ENCODE results near the gene SSC5D. TPM values are rescaled to one million over a fixed set of nuclear protein-coding genes. Genes with fewer than 3 reads are reported as not detected.
"Not testable (repeated sequence)": the region's sequence is repeated elsewhere in the genome, so short reads cannot be mapped to it uniquely, and the experiment has no call there.

The SSC5D gene
- polyA plus RNA-seq, 1 donor (not counting 4 experiments of a cell fraction or from before 2014, with no cell fraction given): not detected

DNA sequence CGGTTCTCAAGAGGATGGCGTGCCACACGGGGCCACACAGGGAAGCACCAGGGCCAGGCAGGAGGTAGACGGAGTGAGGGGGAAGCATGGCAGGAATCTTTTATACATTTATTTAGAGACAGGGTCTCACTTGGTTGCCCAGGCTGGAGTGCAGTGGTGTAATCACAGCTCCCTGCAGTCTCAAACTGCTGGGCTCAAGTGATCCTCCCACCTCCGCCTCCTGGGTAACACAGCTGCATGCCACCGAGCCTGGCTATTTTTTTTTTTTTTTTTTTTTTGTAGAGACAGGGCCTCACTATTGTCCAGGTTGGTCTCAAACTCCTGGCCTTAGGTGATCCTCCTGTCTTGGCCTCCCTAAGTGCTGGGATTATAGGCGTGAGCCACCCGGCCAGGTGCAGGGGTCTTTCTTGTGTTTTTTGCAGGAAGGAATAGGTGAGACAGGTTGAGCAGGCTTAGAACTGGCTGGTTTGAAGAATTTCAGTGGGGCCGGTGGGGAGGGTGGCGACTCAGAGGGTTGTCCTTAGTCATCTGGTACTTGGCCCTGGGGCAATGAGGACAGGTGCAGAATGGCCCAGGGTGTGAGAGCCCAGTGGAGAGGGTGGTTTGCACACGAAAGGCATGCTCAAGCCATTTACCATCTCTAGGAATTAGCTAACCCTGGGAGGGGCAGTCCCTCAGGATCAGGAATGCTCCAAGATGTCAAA is 7.6 kb downstream of the SSC5D start:
- Histone ChIP-seq H3K79me2 (ENCODE audit: control insufficient read depth, insufficient read depth, low read length) (no peaks in the 10 kb centered on the region), H3K27me3 (ENCODE audit: control insufficient read depth, extremely low read depth, insufficient read depth, low read length) (peaks cover 48% of the 10 kb centered on the region), H3K4me1 (ENCODE audit: control insufficient read depth, extremely low read depth, insufficient read depth, low read length) (peaks cover 6% of the 10 kb centered on the region), H3K4me3 (ENCODE audit: control insufficient read depth in 2 of 3, extremely low read depth in 1 of 3, insufficient read depth in 2 of 3, low read depth in 1 of 3, low read length in 3 of 3) (no peak overlapping the region), H3K27ac (ENCODE audit: control insufficient read depth, insufficient read depth, low read length) (no peak overlapping the region), H2AFZ (ENCODE audit: control insufficient read depth, low read length) (no peak overlapping the region), H4K20me1 (ENCODE audit: control insufficient read depth, extremely low read depth, insufficient read depth, low read length) (no peaks in the 10 kb centered on the region), H3K9ac (ENCODE audit: control insufficient read depth, extremely low read depth, insufficient read depth, low read length) (no peak overlapping the region), H3K9me1 (ENCODE audit: control insufficient read depth, extremely low read depth, insufficient read depth, low read length) (no peaks in the 10 kb centered on the region), H3K36me3 (ENCODE audit: control insufficient read depth in 2 of 2, extremely low read depth in 1 of 2, insufficient read depth in 2 of 2, low read length in 2 of 2) (no peaks in the 10 kb centered on the region), H3K9me3 (ENCODE audit: control insufficient read depth, low read depth, low read length) (no peaks in the 10 kb centered on the region), H3K4me2 (ENCODE audit: control insufficient read depth, extremely low read depth, insufficient read depth, low read depth, low read length) (no peak overlapping the region)
- DNase-seq (ENCODE audit: low read depth, low spot score) (no peak), FAIRE-seq (no peak)
- dilution Hi-C loops (cut with MboI; ENCODE audit: extremely low pct_ligation_motif_present, low sequenced_read_pairs): no loop called here
- TF ChIP-seq EZH2 (IDR thresholded peaks at IDR 0.05; ENCODE audit: low read length): no peak
- TF ChIP-seq, protein P1, sequence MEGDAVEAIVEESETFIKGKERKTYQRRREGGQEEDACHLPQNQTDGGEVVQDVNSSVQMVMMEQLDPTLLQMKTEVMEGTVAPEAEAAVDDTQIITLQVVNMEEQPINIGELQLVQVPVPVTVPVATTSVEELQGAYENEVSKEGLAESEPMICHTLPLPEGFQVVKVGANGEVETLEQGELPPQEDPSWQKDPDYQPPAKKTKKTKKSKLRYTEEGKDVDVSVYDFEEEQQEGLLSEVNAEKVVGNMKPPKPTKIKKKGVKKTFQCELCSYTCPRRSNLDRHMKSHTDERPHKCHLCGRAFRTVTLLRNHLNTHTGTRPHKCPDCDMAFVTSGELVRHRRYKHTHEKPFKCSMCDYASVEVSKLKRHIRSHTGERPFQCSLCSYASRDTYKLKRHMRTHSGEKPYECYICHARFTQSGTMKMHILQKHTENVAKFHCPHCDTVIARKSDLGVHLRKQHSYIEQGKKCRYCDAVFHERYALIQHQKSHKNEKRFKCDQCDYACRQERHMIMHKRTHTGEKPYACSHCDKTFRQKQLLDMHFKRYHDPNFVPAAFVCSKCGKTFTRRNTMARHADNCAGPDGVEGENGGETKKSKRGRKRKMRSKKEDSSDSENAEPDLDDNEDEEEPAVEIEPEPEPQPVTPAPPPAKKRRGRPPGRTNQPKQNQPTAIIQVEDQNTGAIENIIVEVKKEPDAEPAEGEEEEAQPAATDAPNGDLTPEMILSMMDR (optimal IDR thresholded peaks at IDR 0.05 in 1 of 3, IDR thresholded peaks at IDR 0.05 in 1 of 3, conservative IDR thresholded peaks at IDR 0.05 in 1 of 3; ENCODE audit: extremely low read depth in 1 of 3, insufficient read depth in 2 of 3, low read length in 3 of 3): no peak

DNA sequence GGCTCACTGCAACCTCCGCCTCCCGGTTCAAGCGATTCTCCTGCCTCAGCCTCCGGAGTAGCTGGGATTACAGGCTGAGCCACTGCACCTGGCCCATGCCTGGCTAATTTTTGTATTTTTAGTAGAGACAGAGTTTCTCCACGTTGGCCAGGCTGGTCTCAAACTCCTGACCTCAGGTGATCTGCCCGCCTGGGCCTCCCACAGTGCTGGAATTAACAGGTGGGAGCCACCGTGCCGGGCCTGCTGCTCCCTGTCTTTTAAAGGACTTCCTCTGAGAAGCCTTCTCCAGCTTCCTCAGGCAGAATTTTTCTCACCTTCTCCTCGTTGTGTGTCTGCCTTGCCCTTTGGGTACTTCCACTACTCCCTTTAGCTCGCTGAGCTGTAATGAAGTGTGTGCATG is 8.6 kb downstream of the SSC5D start:
- H3K36me3 ChIP-seq (ENCODE audit: control insufficient read depth in 2 of 2, extremely low read depth in 1 of 2, insufficient read depth in 2 of 2, low read length in 2 of 2); H3K9me1 ChIP-seq (ENCODE audit: control insufficient read depth, extremely low read depth, insufficient read depth, low read length); H3K79me2 ChIP-seq (ENCODE audit: control insufficient read depth, insufficient read depth, low read length); FAIRE-seq; H3K4me2 ChIP-seq (ENCODE audit: control insufficient read depth, extremely low read depth, insufficient read depth, low read depth, low read length); H3K4me1 ChIP-seq (ENCODE audit: control insufficient read depth, extremely low read depth, insufficient read depth, low read length); dilution Hi-C loops (cut with MboI; ENCODE audit: extremely low pct_ligation_motif_present, low sequenced_read_pairs); H3K4me3 ChIP-seq (ENCODE audit: control insufficient read depth in 2 of 3, extremely low read depth in 1 of 3, insufficient read depth in 2 of 3, low read depth in 1 of 3, low read length in 3 of 3); H2AFZ ChIP-seq (ENCODE audit: control insufficient read depth, low read length); H3K27ac ChIP-seq (ENCODE audit: control insufficient read depth, insufficient read depth, low read length); H3K9me3 ChIP-seq (ENCODE audit: control insufficient read depth, low read depth, low read length); H3K9ac ChIP-seq (ENCODE audit: control insufficient read depth, extremely low read depth, insufficient read depth, low read length); H4K20me1 ChIP-seq (ENCODE audit: control insufficient read depth, extremely low read depth, insufficient read depth, low read length); DNase-seq (ENCODE audit: low read depth, low spot score): not testable (repeated sequence)
- H3K27me3 ChIP-seq (ENCODE audit: control insufficient read depth, extremely low read depth, insufficient read depth, low read length): peaks cover 38% of the 10 kb centered on the region

DNA sequence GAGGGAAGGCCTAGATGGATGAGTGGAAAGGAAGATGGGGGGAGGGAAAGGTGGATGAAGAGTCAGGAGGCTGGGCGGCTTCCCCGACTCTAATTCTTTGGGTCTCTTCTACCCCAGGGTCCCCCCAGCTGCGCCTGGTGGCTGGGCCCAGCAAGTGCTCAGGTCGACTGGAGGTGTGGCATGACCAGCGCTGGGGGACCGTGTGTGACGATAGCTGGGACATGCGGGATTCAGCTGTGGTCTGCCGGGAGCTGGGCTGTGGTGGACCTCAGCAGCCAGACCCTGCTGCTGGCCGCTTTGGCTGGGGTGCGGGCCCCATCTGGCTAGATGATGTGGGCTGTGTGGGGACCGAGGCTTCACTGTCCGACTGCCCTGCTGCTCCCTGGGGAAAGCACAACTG is 9.5 kb downstream of the SSC5D start:
- no peaks in the 10 kb centered on the region for H3K9me3 ChIP-seq (ENCODE audit: control insufficient read depth, low read depth, low read length)
- no peaks in the 10 kb centered on the region for H3K4me1 ChIP-seq (ENCODE audit: control insufficient read depth, extremely low read depth, insufficient read depth, low read length)
- no peak overlapping the region for H3K9ac ChIP-seq (ENCODE audit: control insufficient read depth, extremely low read depth, insufficient read depth, low read length)
- H2AFZ ChIP-seq (ENCODE audit: control insufficient read depth, low read length): no peak overlapping the region
- no peak overlapping the region for H3K4me3 ChIP-seq (ENCODE audit: control insufficient read depth in 2 of 3, extremely low read depth in 1 of 3, insufficient read depth in 2 of 3, low read depth in 1 of 3, low read length in 3 of 3)
- H3K4me2 ChIP-seq (ENCODE audit: control insufficient read depth, extremely low read depth, insufficient read depth, low read depth, low read length): no peak overlapping the region
- peaks cover 29% of the 10 kb centered on the region for H3K27me3 ChIP-seq (ENCODE audit: control insufficient read depth, extremely low read depth, insufficient read depth, low read length)
- no peaks in the 10 kb centered on the region for H3K36me3 ChIP-seq (ENCODE audit: control insufficient read depth in 2 of 2, extremely low read depth in 1 of 2, insufficient read depth in 2 of 2, low read length in 2 of 2)
- no peak for FAIRE-seq
- H4K20me1 ChIP-seq (ENCODE audit: control insufficient read depth, extremely low read depth, insufficient read depth, low read length): no peaks in the 10 kb centered on the region
- no peak for DNase-seq (ENCODE audit: low read depth, low spot score)
- dilution Hi-C loops (cut with MboI; ENCODE audit: extremely low pct_ligation_motif_present, low sequenced_read_pairs): no loop called here
- H3K79me2 ChIP-seq (ENCODE audit: control insufficient read depth, insufficient read depth, low read length): no peaks in the 10 kb centered on the region
- no peak for TF ChIP-seq EZH2 (IDR thresholded peaks at IDR 0.05; ENCODE audit: low read length)
- TF ChIP-seq, protein P1 (optimal IDR thresholded peaks at IDR 0.05 in 1 of 3, IDR thresholded peaks at IDR 0.05 in 1 of 3, conservative IDR thresholded peaks at IDR 0.05 in 1 of 3; ENCODE audit: extremely low read depth in 1 of 3, insufficient read depth in 2 of 3, low read length in 3 of 3): no peak
- H3K9me1 ChIP-seq (ENCODE audit: control insufficient read depth, extremely low read depth, insufficient read depth, low read length): no peaks in the 10 kb centered on the region
- H3K27ac ChIP-seq (ENCODE audit: control insufficient read depth, insufficient read depth, low read length): no peak overlapping the region

Measured in keratinocyte (primary cell).